SK-N-SH treated with all-trans-retinoic acid at 6 μM for 48 hours (cell line): Measurements from ENCODE around the gene GALM.
"Not testable (repeated sequence)": the region's sequence is repeated elsewhere in the genome, so short reads cannot be mapped to it uniquely, and the experiment has no call there.

ENCODE experiments used
- ATAC-seq: fragments of 200-7000 bp; cut with Tn5 transposase; 3 replicates; pipeline ENCODE4 v1.9.1; 2020; ENCODE audit warnings: mild to moderate bottlenecking, moderate library complexity
- ARNTL ChIP-seq: fragments of 450-650 bp; formaldehyde crosslinking; IDR thresholded peaks from 2 replicates; pipeline ENCODE4 v1.5.0; 2020; ENCODE audit warnings: low read depth, mild to moderate bottlenecking, moderate library complexity, borderline replicate concordance
- BACH2 ChIP-seq: fragments of 250-450 bp; sonication (Bioruptor Pico); IDR thresholded peaks from 2 replicates; pipeline ENCODE4 v1.9.0; 2021; ENCODE audit warnings: mild to moderate bottlenecking, borderline replicate concordance
- ESRRG ChIP-seq: fragments of 250-450 bp; sonication (Bioruptor Pico); IDR thresholded peaks from 2 replicates; pipeline ENCODE4 v1.6.1; 2021; ENCODE audit warnings: mild to moderate bottlenecking
- GLIS3 ChIP-seq: fragments of 250-450 bp; sonication (Bioruptor Pico); IDR thresholded peaks from 2 replicates; pipeline ENCODE4 v1.5.0; 2020; ENCODE audit warnings: mild to moderate bottlenecking, moderate library complexity
- ISL1 ChIP-seq: fragments of 250-450 bp; sonication (Bioruptor Pico); IDR thresholded peaks from 2 replicates; pipeline ENCODE4 v2.1.2; 2022; ENCODE audit warnings: mild to moderate bottlenecking, moderate library complexity
- OSR1 ChIP-seq: fragments of 250-450 bp; sonication (Bioruptor Pico); IDR thresholded peaks from 2 replicates; pipeline ENCODE4 v1.8.0; 2022; ENCODE audit warnings: moderate library complexity, mild to moderate bottlenecking, inconsistent platforms
- PPARA ChIP-seq: fragments of 250-450 bp; sonication (Bioruptor Pico); IDR thresholded peaks from 2 replicates; pipeline ENCODE4 v1.5.0; 2020; ENCODE audit warnings: mild to moderate bottlenecking, borderline replicate concordance
- RARB ChIP-seq: fragments of 250-450 bp; sonication (Bioruptor Pico); IDR thresholded peaks from 2 replicates; pipeline ENCODE4 v1.8.0; 2021; ENCODE audit warnings: mild to moderate bottlenecking, moderate library complexity
- SNAI2 ChIP-seq: fragments of 250-450 bp; sonication (Bioruptor Pico); IDR thresholded peaks from 2 replicates; pipeline ENCODE4 v1.5.0; 2020; ENCODE audit warnings: mild to moderate bottlenecking, moderate library complexity
- TOX ChIP-seq: fragments of 250-450 bp; sonication (Bioruptor Pico); IDR thresholded peaks from 2 replicates; pipeline ENCODE4 v1.8.0; 2021; ENCODE audit warnings: mild to moderate bottlenecking, moderate library complexity, borderline replicate concordance
- ZFP30 ChIP-seq: fragments of 450-650 bp; formaldehyde crosslinking; IDR thresholded peaks from 2 replicates; pipeline ENCODE4 v1.5.0; 2022; ENCODE audit warnings: mild to moderate bottlenecking, moderate library complexity
- ZNF565 ChIP-seq: fragments of 450-650 bp; formaldehyde crosslinking; conservative IDR thresholded peaks from 2 replicates; pipeline ENCODE4 v1.5.0; 2020; ENCODE audit warnings: low read depth, mild to moderate bottlenecking, moderate library complexity
- ZNF70 ChIP-seq: fragments of 450-650 bp; formaldehyde crosslinking; IDR thresholded peaks from 2 replicates; pipeline ENCODE4 v1.5.0; 2020; ENCODE audit warnings: mild to moderate bottlenecking, moderate library complexity
- ZNF8 ChIP-seq: fragments of 450-650 bp; formaldehyde crosslinking; IDR thresholded peaks from 2 replicates; pipeline ENCODE4 v1.5.0; 2020; ENCODE audit warnings: mild to moderate bottlenecking, moderate library complexity
- TF ChIP-seq, protein P1 (sequence below): fragments of 250-450 bp; sonication (Bioruptor Pico); IDR thresholded peaks from 2 replicates; pipeline ENCODE4 v1.5.1; 2020; ENCODE audit warnings: low read depth, mild to moderate bottlenecking, moderate library complexity
- TF ChIP-seq, protein P2 (sequence below): fragments of 250-450 bp; sonication (Bioruptor Pico); IDR thresholded peaks from 2 replicates; pipeline ENCODE4 v1.5.1; 2021; ENCODE audit warnings: mild to moderate bottlenecking, moderate library complexity
- TF ChIP-seq, protein P3 (sequence below): fragments of 250-450 bp; sonication (Bioruptor Pico); IDR thresholded peaks from 2 replicates; pipeline ENCODE4 v1.8.0; 2020; ENCODE audit warnings: mild to moderate bottlenecking, moderate library complexity, borderline replicate concordance
- TF ChIP-seq, protein P4 (sequence below): fragments of 250-450 bp; sonication (Bioruptor Pico); IDR thresholded peaks from 2 replicates; pipeline ENCODE4 v1.5.0; 2020; ENCODE audit warnings: mild to moderate bottlenecking, moderate library complexity

GALM gene

DNA sequence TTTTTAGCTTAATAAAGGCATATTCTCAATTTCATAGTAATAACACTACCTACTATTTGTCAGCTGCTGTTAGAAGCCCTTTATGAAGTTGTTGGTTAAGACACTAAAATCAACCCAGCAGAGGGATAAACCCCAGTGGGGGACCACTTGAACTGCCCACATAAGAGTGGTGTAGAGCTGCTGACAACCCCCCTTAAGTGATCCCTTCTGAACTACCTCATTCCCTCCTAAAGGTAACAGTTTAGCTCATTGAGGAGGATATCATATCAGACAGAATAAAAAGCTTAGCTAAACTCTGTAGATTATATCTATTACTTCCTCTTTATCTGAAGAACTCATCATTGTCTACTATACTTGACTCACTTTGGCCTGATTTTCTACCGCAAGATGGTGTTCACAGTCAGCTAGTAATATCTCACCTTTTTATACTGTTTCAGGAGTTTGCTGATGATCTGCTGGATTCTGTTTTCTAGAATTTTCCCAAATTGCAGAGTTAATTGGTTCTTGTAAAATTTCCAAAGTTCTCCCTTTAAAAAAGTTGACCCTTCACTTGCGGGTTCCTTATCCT is 16.2 kb downstream of the GALM start:
- TF ChIP-seq, protein P1, sequence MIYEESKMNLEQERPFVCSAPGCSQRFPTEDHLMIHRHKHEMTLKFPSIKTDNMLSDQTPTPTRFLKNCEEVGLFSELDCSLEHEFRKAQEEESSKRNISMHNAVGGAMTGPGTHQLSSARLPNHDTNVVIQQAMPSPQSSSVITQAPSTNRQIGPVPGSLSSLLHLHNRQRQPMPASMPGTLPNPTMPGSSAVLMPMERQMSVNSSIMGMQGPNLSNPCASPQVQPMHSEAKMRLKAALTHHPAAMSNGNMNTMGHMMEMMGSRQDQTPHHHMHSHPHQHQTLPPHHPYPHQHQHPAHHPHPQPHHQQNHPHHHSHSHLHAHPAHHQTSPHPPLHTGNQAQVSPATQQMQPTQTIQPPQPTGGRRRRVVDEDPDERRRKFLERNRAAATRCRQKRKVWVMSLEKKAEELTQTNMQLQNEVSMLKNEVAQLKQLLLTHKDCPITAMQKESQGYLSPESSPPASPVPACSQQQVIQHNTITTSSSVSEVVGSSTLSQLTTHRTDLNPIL: no peak
- no peak for TF ChIP-seq TOX (CRISPR knock-in tag)
- TF ChIP-seq PPARA: no peak
- TF ChIP-seq ZNF565 (CRISPR knock-in tag): no peak
- no peak for TF ChIP-seq ZNF70 (CRISPR knock-in tag)
- ATAC-seq: no peak

DNA sequence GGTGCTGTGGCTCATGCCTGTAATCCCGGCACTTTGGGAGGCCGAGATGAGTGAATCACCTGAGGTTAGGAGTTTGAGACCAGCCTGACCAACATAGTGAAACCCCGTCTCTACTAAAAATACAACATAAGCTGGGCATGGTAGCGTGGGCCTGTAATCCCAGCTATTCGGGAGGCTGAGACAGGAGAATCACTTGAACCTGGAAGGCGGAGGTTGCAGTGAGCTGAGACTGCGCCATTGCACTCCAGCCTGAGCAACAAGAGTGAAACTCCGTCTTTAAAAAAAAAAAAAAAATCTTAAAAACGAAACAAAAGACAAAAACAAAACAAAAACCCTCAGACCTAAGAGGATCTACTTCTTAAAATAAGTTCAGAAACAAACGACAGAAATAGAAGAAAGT is 16.7 kb downstream of the GALM start:
- not testable (repeated sequence) for ATAC-seq

DNA sequence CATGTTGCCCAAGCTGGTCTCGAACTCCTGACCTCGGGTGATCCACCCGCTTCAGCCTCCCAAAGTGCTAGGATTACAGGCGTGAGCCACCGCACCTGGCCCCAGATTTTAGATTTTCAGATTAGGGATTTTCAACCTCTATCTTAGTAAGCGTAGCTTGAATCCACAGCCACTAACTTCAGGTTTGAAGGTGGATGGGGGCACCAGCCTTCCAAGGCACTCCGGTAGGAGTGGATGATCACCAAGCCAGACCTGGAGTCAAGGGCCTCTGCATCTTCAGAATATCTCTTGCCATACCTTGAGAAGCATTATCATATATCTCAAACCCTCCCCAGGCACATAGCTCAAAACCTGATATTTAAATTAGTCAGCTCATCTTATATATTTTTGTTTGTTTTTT is 17.9 kb downstream of the GALM start:
- TF ChIP-seq, protein P2, sequence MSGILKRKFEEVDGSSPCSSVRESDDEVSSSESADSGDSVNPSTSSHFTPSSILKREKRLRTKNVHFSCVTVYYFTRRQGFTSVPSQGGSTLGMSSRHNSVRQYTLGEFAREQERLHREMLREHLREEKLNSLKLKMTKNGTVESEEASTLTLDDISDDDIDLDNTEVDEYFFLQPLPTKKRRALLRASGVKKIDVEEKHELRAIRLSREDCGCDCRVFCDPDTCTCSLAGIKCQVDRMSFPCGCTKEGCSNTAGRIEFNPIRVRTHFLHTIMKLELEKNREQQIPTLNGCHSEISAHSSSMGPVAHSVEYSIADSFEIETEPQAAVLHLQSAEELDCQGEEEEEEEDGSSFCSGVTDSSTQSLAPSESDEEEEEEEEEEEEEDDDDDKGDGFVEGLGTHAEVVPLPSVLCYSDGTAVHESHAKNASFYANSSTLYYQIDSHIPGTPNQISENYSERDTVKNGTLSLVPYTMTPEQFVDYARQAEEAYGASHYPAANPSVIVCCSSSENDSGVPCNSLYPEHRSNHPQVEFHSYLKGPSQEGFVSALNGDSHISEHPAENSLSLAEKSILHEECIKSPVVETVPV (CRISPR knock-in tag): no peak
- ATAC-seq: no peak

DNA sequence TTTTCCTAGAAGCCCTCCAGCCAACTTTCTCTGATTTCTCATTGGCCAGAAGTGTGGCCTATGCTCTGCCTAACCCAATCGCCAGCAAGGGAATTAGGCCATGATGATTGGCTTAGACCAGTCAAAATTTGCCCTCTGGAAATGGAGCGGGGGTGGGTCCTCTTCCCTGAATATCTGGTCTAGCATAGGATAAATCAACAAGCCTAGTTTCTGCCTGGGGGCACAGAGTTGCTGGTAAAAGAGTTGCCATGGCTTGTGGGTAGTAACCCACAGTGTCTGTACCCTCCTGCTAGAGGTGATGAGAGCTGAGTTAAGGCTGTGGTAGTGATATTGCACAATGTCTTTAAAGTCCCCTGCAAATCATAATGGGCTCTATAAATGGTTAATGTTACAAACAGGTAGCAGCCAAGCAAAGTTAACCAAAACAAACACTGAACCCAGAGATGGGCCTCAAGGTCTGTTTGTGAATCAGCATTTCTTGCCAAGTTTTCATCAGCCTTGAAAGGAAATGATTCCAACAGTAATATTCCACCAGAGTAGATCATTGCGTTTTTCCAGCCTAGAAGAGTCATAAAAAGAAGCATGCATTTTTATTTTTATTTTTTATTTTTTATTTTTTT is 19.3 kb downstream of the GALM start:
- TF ChIP-seq ISL1 (CRISPR knock-in tag) (no peak), RARB (no peak), OSR1 (CRISPR knock-in tag) (no peak), ZFP30 (CRISPR knock-in tag) (no peak), ESRRG (no peak), ZNF565 (CRISPR knock-in tag) (no peak), ZNF70 (CRISPR knock-in tag) (no peak)
- TF ChIP-seq, protein P3, sequence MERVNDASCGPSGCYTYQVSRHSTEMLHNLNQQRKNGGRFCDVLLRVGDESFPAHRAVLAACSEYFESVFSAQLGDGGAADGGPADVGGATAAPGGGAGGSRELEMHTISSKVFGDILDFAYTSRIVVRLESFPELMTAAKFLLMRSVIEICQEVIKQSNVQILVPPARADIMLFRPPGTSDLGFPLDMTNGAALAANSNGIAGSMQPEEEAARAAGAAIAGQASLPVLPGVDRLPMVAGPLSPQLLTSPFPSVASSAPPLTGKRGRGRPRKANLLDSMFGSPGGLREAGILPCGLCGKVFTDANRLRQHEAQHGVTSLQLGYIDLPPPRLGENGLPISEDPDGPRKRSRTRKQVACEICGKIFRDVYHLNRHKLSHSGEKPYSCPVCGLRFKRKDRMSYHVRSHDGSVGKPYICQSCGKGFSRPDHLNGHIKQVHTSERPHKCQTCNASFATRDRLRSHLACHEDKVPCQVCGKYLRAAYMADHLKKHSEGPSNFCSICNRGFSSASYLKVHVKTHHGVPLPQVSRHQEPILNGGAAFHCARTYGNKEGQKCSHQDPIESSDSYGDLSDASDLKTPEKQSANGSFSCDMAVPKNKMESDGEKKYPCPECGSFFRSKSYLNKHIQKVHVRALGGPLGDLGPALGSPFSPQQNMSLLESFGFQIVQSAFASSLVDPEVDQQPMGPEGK (CRISPR knock-in tag): no peak
- TF ChIP-seq, protein P4, sequence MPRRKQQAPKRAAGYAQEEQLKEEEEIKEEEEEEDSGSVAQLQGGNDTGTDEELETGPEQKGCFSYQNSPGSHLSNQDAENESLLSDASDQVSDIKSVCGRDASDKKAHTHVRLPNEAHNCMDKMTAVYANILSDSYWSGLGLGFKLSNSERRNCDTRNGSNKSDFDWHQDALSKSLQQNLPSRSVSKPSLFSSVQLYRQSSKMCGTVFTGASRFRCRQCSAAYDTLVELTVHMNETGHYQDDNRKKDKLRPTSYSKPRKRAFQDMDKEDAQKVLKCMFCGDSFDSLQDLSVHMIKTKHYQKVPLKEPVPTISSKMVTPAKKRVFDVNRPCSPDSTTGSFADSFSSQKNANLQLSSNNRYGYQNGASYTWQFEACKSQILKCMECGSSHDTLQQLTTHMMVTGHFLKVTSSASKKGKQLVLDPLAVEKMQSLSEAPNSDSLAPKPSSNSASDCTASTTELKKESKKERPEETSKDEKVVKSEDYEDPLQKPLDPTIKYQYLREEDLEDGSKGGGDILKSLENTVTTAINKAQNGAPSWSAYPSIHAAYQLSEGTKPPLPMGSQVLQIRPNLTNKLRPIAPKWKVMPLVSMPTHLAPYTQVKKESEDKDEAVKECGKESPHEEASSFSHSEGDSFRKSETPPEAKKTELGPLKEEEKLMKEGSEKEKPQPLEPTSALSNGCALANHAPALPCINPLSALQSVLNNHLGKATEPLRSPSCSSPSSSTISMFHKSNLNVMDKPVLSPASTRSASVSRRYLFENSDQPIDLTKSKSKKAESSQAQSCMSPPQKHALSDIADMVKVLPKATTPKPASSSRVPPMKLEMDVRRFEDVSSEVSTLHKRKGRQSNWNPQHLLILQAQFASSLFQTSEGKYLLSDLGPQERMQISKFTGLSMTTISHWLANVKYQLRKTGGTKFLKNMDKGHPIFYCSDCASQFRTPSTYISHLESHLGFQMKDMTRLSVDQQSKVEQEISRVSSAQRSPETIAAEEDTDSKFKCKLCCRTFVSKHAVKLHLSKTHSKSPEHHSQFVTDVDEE (CRISPR knock-in tag): no peak
- TF ChIP-seq, all 23 proteins: peak for 0
- ATAC-seq: no peak

DNA sequence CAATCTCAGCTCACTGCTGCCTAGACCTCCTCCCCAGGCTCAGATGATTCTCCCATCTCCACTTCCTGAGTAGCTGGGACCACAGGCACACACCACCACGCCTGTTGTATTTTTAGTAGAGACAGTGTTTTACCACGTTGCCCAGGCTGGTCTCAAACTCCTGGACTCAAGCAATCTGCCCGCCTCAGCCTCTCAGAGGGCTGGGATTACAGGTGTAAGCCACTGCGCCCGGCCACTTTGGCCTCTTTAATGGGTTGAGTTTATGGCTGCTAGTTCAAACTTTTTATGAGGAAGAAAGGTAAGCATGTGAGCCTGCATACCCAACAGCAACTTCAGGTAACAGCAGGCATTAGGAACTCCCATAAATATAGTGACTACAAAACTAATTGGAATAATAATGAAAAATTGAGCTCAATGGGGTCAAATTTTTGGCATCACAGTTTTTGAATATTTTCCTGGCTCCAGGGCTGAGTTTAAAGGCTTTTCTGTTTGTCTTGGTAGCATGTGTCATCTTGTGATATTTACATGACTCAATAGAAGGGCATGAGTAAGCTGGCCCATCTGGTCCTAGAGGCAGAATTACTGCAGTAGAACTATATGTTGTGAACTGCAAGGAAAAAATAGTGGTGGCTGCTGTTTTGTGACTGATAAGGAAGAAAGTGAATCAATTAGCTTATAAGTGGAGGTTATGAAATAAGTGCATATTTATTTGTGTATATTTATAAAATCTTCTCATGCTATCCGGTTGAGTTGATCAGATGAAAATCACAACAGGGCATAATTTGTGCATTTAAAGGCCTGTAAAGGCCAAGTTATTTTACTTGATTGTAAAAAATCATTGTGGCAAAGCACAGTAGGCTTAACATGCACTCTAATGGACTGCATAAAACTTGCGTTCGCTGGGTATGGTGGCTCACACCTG is 24.8 kb downstream of the GALM start:
- ATAC-seq: peak; percentile 98
- TF ChIP-seq ZNF8: no peak
- TF ChIP-seq SNAI2 (CRISPR knock-in tag): no peak
- TF ChIP-seq ARNTL (CRISPR knock-in tag): no peak
- TF ChIP-seq, protein P2 (CRISPR knock-in tag): peak; percentile 19; the same call in 1 of the 2 replicates
- TF ChIP-seq BACH2 (CRISPR knock-in tag): no peak
- no peak for TF ChIP-seq RARB
- TF ChIP-seq GLIS3 (CRISPR knock-in tag): no peak
- TF ChIP-seq OSR1 (CRISPR knock-in tag): no peak
- TF ChIP-seq ZNF565 (CRISPR knock-in tag): no peak
- no peak for TF ChIP-seq TOX (CRISPR knock-in tag)
- TF ChIP-seq ZFP30 (CRISPR knock-in tag): no peak
- peak; percentile 83 for TF ChIP-seq ISL1 (CRISPR knock-in tag)
- TF ChIP-seq, protein P4 (CRISPR knock-in tag): no peak
- no peak for TF ChIP-seq PPARA
- no peak for TF ChIP-seq ESRRG
